Kidney (tissue), 22 donors: Measurements from ENCODE around the gene TLK1. TPM values are rescaled to one million over a fixed set of nuclear protein-coding genes. Genes with fewer than 3 reads are reported as not detected.

Source experiments
- DNase-seq, 5 donors: peaks; one replicate each; pipeline ENCODE4 v3.0.0-alpha.2; 2013 to 2020
- FAIRE-seq: peaks from 2 replicates; lab custom pipeline; 2012; peaks lifted over from hg19 to GRCh38; lab: Jason Lieb, UNC
- H3K27ac ChIP-seq, 2 donors: one replicate each; pipeline ENCODE4 v1.7.0; 2013; ENCODE audit warnings: low read depth in 2 of 2, low read length in 2 of 2, inconsistent platforms in 1 of 2
- H3K27me3 ChIP-seq: one replicate; pipeline ENCODE4 v1.7.1; 2013; ENCODE audit warnings: low read length, inconsistent platforms; ENCODE audit not compliant: control insufficient read depth, insufficient read depth
- H3K36me3 ChIP-seq, 3 donors: one replicate each; pipeline versions ENCODE4 v1.7.0 to v1.7.1; 2013; ENCODE audit warnings: low read length in 3 of 3, control low read depth in 1 of 3, inconsistent platforms in 1 of 3; ENCODE audit not compliant: insufficient read depth in 3 of 3, control insufficient read depth in 2 of 3
- H3K4me1 ChIP-seq, 3 donors: one replicate each; pipeline versions ENCODE4 v1.7.0 to v1.7.1; 2013; ENCODE audit warnings: low read length in 3 of 3, inconsistent platforms in 1 of 3, low read depth in 1 of 3; ENCODE audit not compliant: control insufficient read depth in 2 of 3, insufficient read depth in 2 of 3
- H3K4me3 ChIP-seq, 3 donors: one replicate each; pipeline versions ENCODE4 v1.7.0 to v1.8.1; 2013; ENCODE audit warnings: low read length in 3 of 3, control low read depth in 1 of 3, inconsistent platforms in 1 of 3
- H3K9ac ChIP-seq, 3 donors: one replicate each; pipeline versions ENCODE4 v1.7.0 to v1.7.1; 2013; ENCODE audit warnings: low read length in 3 of 3, control low read depth in 1 of 3, inconsistent platforms in 1 of 3
- H3K9me3 ChIP-seq, 3 donors: one replicate each; pipeline versions ENCODE4 v1.7.0 to v1.7.1; 2013; ENCODE audit warnings: low read length in 3 of 3, control low read depth in 1 of 3, inconsistent platforms in 1 of 3; ENCODE audit not compliant: control insufficient read depth in 2 of 3, insufficient read depth in 1 of 3
- intact Hi-C: fragments of 100-400 bp; cut with DNase I; formaldehyde crosslinking; loops from one replicate; pipeline ENCODE4 v1.11.1; 2022
- long read RNA-seq, 10 donors: library from polyadenylated mRNA in 1 of 10; unstranded in 1 of 10; transcript quantifications; one replicate each; pipeline ENCODE4 v2.0.0 and lab custom pipeline, GENCODE V29; 2021 to 2026
- polyA plus RNA-seq: library from polyadenylated mRNA; stranded (reverse); fragments of 350-450 nt; fragmentation: Illumina TruSeq; extraction: RNeasy Lipid Tissue Mini Kit (QIAGEN cat#74804); gene quantifications from one replicate; pipeline ENCODE4 v1.2.3, GENCODE V29; 2014; ENCODE audit warnings: low read depth, low replicate concordance; ENCODE audit not compliant: insufficient read depth
- total RNA-seq: library from RNA; stranded (reverse); fragmentation: NEBNext Ultra II Directional; extraction: Animal tissue kit (Norgen Biotek cat#: 25700); gene quantifications from one replicate; pipeline ENCODE4 v1.2.1, GENCODE V29; 2021
- TF ChIP-seq, protein P1 (sequence below): IDR thresholded peaks from 3 replicates; pipeline ENCODE4 v1.5.1; 2012; ENCODE audit warnings: mild to moderate bottlenecking, moderate library complexity, borderline replicate concordance; ENCODE audit not compliant: insufficient read depth; ENCODE audit errors: extremely low read depth
- donor health status: control.
- donor health status: control.
- donor health status: control.
- donor health status: control.
- donor health status: control.
- donor health status: DM: yes; HTN: yes; CAD: no.
- donor health status: Normal renal cell carcinoma (clear cell type).

The TLK1 gene
- total RNA-seq (80.3 TPM), polyA plus RNA-seq (12.3 TPM)
- long read RNA-seq, donor 1 = 0 reads
- long read RNA-seq, donor 2, full-length matches to known transcripts = 1 of 1 reads
- long read RNA-seq, donor 2, partial matches to known transcripts = 0 of 1 reads
- long read RNA-seq, donor 2, other reads (novel, unspliced or antisense) = 0 of 1 reads
- long read RNA-seq, donor 3, full-length matches to known transcripts = 4 of 4 reads
- long read RNA-seq, donor 3, partial matches to known transcripts = 0 of 4 reads
- long read RNA-seq, donor 3, other reads (novel, unspliced or antisense) = 0 of 4 reads
- long read RNA-seq, donor 4 = 0 reads
- long read RNA-seq, donor 5 = 0 reads
- long read RNA-seq, donor 6 = 0 reads
- long read RNA-seq, donor 7, full-length matches to known transcripts = 14 of 29 reads
- long read RNA-seq, donor 7, partial matches to known transcripts = 7 of 29 reads
- long read RNA-seq, donor 7, other reads (novel, unspliced or antisense) = 8 of 29 reads
- long read RNA-seq, donor 8 = 0 reads
- long read RNA-seq, donor 9 = 0 reads
- long read RNA-seq, donor 10 = 0 reads

DNA sequence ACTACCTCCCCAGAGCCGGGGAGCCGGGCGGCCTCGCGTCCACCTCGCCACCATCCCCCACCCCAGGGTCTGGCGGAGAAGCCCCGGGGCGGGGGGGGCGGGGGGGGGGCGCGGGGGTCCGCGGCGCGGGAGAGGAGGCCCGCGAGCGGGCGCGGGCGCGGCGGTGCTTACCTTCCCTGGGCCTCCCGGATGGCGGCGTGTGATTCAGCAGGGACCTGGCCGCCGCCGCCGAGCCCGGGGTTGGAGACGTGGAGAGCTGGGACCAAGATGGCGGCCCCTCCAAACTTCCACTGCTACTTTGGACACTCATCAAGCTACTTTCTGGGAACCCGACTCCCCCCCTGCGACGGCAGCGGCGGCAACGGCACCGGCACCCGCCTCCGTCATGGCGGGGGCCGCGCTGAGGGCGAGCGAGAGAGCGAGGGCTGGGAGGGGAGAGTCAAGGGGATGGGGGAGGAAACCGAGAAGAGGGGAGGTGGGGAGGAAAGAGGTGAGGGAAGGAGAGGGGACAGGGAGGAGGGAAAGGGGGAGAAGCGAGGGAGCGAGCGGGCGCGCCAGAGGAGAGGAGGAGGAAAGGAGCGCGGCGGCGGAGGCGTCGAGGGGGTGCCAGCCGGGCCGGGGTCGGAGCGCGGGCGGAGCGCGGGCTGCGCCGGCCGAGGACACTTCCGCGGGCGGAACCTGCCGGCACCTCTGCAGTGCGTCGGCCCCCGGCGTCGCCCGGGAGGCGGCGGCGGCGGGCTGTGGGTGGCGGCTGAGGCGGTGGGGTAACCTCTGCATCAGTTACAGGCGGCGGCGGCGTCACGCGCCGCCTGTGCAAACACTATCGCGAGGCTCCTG, at the start of gene TLK1:
Gene TLK1 (minus strand): TSS at position 775 of the 837 bp plus-strand sequence. CDS start 465 bp downstream, at position 310.
- peak within 1 kb of the TSS; percentile 97 to 98 for H3K27ac ChIP-seq
- H3K4me1 ChIP-seq = no peaks in the 10 kb centered on the region
- intact Hi-C loops = no loop called here
- H3K27me3 ChIP-seq = no peaks in the 10 kb centered on the region
- H3K4me3 ChIP-seq = peak within 1 kb of the TSS; percentile 85 to 95 (median 94)
- no peaks in the 10 kb centered on the region for H3K36me3 ChIP-seq
- H3K9me3 ChIP-seq = no peaks in the 10 kb centered on the region
- H3K9ac ChIP-seq = peak within 1 kb of the TSS; percentile 84 to 89 (median 87)
- TF ChIP-seq, protein P1, sequence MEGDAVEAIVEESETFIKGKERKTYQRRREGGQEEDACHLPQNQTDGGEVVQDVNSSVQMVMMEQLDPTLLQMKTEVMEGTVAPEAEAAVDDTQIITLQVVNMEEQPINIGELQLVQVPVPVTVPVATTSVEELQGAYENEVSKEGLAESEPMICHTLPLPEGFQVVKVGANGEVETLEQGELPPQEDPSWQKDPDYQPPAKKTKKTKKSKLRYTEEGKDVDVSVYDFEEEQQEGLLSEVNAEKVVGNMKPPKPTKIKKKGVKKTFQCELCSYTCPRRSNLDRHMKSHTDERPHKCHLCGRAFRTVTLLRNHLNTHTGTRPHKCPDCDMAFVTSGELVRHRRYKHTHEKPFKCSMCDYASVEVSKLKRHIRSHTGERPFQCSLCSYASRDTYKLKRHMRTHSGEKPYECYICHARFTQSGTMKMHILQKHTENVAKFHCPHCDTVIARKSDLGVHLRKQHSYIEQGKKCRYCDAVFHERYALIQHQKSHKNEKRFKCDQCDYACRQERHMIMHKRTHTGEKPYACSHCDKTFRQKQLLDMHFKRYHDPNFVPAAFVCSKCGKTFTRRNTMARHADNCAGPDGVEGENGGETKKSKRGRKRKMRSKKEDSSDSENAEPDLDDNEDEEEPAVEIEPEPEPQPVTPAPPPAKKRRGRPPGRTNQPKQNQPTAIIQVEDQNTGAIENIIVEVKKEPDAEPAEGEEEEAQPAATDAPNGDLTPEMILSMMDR = no peak
- DNase-seq (peak; percentile 85 to 91 (median 90)), FAIRE-seq (no peak)

DNA sequence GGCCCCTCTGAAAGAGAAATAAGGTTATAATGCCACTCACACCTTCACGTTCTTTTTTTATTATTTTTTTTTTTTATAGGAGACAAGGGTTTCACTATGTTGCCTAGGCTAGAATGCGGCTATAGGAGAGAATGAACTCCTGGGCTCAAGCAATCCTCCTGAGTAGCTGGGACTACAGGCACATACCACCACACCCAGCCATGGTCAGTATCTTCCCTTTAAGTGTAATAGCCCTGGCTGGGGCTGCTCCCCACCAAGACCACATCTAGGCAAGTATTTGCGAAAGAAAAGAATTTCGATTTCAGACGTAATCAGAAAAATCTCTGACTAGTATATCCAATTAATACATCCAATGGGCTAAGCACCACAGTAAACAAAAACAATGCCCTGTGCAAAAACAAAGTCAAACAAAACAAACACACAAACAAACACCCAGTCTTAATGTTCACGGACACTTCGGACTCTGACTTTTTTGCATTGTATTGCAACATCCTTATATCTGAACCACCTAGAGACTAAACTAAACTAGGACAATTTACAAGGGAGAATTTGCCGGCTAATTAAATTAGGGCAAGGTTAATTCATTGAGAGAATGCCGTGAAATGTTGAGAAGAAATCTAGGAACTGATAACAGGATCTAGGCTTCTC, 49.6 kb upstream of the TLK1 start:
- no peak for FAIRE-seq
- TF ChIP-seq, protein P1 = no peak
- Histone ChIP-seq H3K27me3 (no peaks in the 10 kb centered on the region), H3K4me3 (no peak overlapping the region), H3K9ac (no peak overlapping the region), H3K4me1 (no peaks in the 10 kb centered on the region), H3K9me3 (peaks cover 0 to 3% (median 0%) of the 10 kb centered on the region in 3 donors), H3K36me3 (no peaks in the 10 kb centered on the region), H3K27ac (no peak overlapping the region)
- no peak for DNase-seq
- intact Hi-C loops = no loop called here

DNA sequence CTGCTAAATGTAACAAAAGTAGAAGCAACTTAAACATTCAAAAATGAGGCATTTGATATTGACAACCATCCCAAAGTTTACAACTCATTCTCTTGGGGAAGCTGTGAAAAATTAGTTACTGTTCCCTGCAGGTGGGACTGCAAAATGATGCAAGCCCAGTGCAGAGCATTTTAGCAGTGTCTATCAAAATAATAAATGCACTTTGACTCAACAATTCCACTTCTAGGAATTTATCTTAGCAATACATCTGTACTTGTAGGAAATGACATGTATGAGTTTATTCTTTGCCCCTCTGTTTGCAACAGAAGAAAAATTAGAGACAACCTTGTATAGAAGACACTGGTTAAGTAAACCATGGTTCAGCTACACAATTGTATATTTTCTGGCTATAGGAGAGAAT, 48.0 kb upstream of the TLK1 start:
- no peak overlapping the region for H3K4me3 ChIP-seq
- H3K4me1 ChIP-seq = no peaks in the 10 kb centered on the region
- TF ChIP-seq, protein P1 = no peak
- H3K27ac ChIP-seq = no peak overlapping the region
- H3K27me3 ChIP-seq = no peaks in the 10 kb centered on the region
- DNase-seq (no peak), FAIRE-seq (no peak)
- H3K9ac ChIP-seq = no peak overlapping the region
- intact Hi-C loops = no loop called here
- H3K9me3 ChIP-seq = peaks cover 0 to 3% (median 0%) of the 10 kb centered on the region in 3 donors
- no peaks in the 10 kb centered on the region for H3K36me3 ChIP-seq
